Loucy (cell line): ENCODE results near the gene PCDHGA3.

ENCODE experiments used
- H2AFZ ChIP-seq: fragments of 200-600 bp; sonication (generic); 2 replicates; pipeline ENCODE4 v1.6.0; 2016; ENCODE audit warnings: antibody characterized with exemption, mild to moderate bottlenecking, low read length, moderate library complexity
- H3F3A ChIP-seq: fragments of 200-600 bp; 2 replicates; pipeline ENCODE4 v1.6.0; 2016; ENCODE audit warnings: antibody characterized with exemption, low read depth, mild to moderate bottlenecking
- H3K27me3 ChIP-seq: fragments of 200-600 bp; sonication (generic); 2 replicates; pipeline ENCODE4 v1.6.1; 2014; ENCODE audit warnings: low read length, mild to moderate bottlenecking; ENCODE audit not compliant: insufficient read depth, poor library complexity, severe bottlenecking
- H3K36me3 ChIP-seq: fragments of 200-600 bp; sonication (generic); 2 replicates; pipeline ENCODE4 v1.6.1; 2016; ENCODE audit warnings: low read length; ENCODE audit not compliant: insufficient read depth
- H3K4me1 ChIP-seq: fragments of 200-600 bp; sonication (generic); 2 replicates; pipeline ENCODE4 v1.5.1; 2014; ENCODE audit warnings: low read length, mild to moderate bottlenecking; ENCODE audit not compliant: insufficient read depth, poor library complexity, severe bottlenecking
- H3K4me2 ChIP-seq: fragments of 200-600 bp; sonication (generic); 2 replicates; pipeline ENCODE4 v1.6.0; 2014; ENCODE audit warnings: antibody characterized with exemption, low read length, low read depth, mild to moderate bottlenecking; ENCODE audit not compliant: poor library complexity, severe bottlenecking
- H3K4me3 ChIP-seq: fragments of 200-600 bp; sonication (generic); 2 replicates; pipeline ENCODE4 v1.5.1; 2014; ENCODE audit warnings: low read length, mild to moderate bottlenecking, mixed read lengths; ENCODE audit not compliant: poor library complexity, severe bottlenecking
- H3K79me2 ChIP-seq: fragments of 200-600 bp; sonication (generic); 2 replicates; pipeline ENCODE4 v1.6.1; 2014; ENCODE audit warnings: low read length; ENCODE audit not compliant: insufficient read depth
- H3K9ac ChIP-seq: fragments of 200-600 bp; sonication (generic); 2 replicates; pipeline ENCODE4 v1.6.0; 2014; ENCODE audit warnings: mild to moderate bottlenecking, low read depth, low read length, moderate library complexity; ENCODE audit not compliant: poor library complexity, severe bottlenecking
- H3K9me2 ChIP-seq: fragments of 200-600 bp; sonication (generic); replicated peaks from 2 replicates; pipeline ENCODE4 v1.6.1; 2016; ENCODE audit warnings: low read depth, low read length, mixed read lengths
- H3K9me3 ChIP-seq: fragments of 200-600 bp; sonication (generic); 2 replicates; pipeline ENCODE4 v1.6.1; 2014; ENCODE audit warnings: mild to moderate bottlenecking, antibody characterized with exemption, low read length, low read depth; ENCODE audit not compliant: insufficient read depth
- H4K20me1 ChIP-seq: fragments of 200-600 bp; sonication (generic); 2 replicates; pipeline ENCODE4 v1.6.0; 2014; ENCODE audit warnings: antibody characterized with exemption, low read length, mild to moderate bottlenecking; ENCODE audit not compliant: insufficient read depth, poor library complexity, severe bottlenecking
- EZH2phosphoT487 ChIP-seq: fragments of 200-600 bp; IDR thresholded peaks from 2 replicates; pipeline ENCODE4 v1.6.1; 2018; ENCODE audit warnings: antibody characterized with exemption, mild to moderate bottlenecking, moderate library complexity, borderline replicate concordance
- TF ChIP-seq, protein P1 (sequence below): fragments of 200-600 bp; sonication (generic); conservative IDR thresholded peaks from 2 replicates; pipeline ENCODE4 v1.5.1; 2014; ENCODE audit warnings: mild to moderate bottlenecking, antibody characterized with exemption, low read length

Gene PCDHGA3

DNA sequence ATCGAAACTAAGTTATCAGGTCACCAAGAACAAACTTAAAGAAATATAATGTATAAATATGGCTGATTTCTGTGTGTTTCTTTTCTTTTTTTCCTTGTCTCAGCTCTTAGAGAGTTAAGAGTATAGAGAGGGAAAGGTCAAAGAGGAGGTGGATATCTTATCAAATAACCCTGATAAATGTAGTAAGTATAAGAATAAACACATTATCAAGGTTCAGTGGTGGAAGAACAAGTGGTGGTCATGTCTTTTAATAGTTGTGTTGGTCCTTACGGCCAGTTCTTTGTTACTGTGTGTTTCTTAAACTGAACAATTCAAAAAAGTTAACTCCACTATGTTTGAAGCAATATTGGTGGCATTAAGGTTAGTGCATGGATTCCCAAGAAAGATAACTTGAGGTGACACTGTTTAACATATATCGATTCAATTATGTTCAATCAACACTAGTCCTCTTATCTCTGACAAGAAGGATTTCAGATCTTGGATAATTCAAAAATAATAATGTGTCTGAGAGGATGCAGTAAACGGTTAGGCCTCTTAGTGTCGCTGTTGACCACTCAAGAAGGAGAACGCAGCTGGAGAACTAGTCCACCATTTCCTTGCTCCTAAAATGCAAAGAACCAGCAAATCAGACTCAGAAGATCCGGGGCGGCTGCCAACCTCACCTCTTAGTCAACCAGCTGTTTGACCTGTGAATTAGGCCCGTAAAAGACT lies at the start of gene PCDHGA3:
TSS of gene PCDHGA3 (plus strand) at position 588 of the 711 bp plus-strand sequence. CDS start 205 bp downstream, outside the sequence.
- H2AFZ ChIP-seq = no peak within 1 kb of the TSS
- no peaks in the 10 kb centered on the region for H3K79me2 ChIP-seq
- H3K9me2 ChIP-seq = no peaks in the 10 kb centered on the region
- H3K4me2 ChIP-seq = no peak within 1 kb of the TSS
- no peak within 1 kb of the TSS for H3K9ac ChIP-seq
- H3K36me3 ChIP-seq = no peaks in the 10 kb centered on the region
- H3K9me3 ChIP-seq = no peaks in the 10 kb centered on the region
- H3K4me3 ChIP-seq = no peak within 1 kb of the TSS
- H3F3A ChIP-seq = no peaks in the 10 kb centered on the region
- H3K27me3 ChIP-seq = no peaks in the 10 kb centered on the region
- H3K4me1 ChIP-seq = no peaks in the 10 kb centered on the region
- H4K20me1 ChIP-seq = no peaks in the 10 kb centered on the region
- TF ChIP-seq, protein P1, sequence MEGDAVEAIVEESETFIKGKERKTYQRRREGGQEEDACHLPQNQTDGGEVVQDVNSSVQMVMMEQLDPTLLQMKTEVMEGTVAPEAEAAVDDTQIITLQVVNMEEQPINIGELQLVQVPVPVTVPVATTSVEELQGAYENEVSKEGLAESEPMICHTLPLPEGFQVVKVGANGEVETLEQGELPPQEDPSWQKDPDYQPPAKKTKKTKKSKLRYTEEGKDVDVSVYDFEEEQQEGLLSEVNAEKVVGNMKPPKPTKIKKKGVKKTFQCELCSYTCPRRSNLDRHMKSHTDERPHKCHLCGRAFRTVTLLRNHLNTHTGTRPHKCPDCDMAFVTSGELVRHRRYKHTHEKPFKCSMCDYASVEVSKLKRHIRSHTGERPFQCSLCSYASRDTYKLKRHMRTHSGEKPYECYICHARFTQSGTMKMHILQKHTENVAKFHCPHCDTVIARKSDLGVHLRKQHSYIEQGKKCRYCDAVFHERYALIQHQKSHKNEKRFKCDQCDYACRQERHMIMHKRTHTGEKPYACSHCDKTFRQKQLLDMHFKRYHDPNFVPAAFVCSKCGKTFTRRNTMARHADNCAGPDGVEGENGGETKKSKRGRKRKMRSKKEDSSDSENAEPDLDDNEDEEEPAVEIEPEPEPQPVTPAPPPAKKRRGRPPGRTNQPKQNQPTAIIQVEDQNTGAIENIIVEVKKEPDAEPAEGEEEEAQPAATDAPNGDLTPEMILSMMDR = peak; percentile 40; the same call in 1 of the 2 replicates
- TF ChIP-seq EZH2phosphoT487 = no peak

DNA sequence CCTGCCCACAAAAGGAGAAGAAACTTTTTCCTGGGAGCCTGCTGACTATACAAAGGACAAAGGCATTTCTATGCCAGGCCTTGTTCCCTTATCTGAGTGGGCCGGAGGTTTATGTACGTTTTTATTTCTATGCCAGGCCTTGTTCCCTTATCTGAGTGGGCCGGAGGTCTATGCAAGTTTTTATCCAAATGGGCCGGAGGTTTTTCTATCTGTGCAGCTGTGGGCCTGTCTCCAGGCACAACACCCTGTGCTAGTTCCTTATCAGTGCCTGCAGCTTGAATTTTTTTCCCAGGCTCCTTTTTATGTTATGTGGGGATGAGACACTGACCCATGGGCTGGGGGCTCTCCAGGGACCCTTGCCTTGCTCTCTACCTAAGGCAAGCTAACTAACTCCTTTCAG lies 45.3 kb upstream of the PCDHGA3 start:
- no peaks in the 10 kb centered on the region for H3F3A ChIP-seq
- TF ChIP-seq EZH2phosphoT487 = no peak
- no peaks in the 10 kb centered on the region for H3K79me2 ChIP-seq
- no peaks in the 10 kb centered on the region for H3K9me3 ChIP-seq
- H3K9ac ChIP-seq = no peak overlapping the region
- no peaks in the 10 kb centered on the region for H3K27me3 ChIP-seq
- no peak overlapping the region for H3K4me2 ChIP-seq
- H3K9me2 ChIP-seq = no peaks in the 10 kb centered on the region
- H2AFZ ChIP-seq = no peak overlapping the region
- H4K20me1 ChIP-seq = no peaks in the 10 kb centered on the region
- no peak overlapping the region for H3K4me3 ChIP-seq
- H3K36me3 ChIP-seq = no peaks in the 10 kb centered on the region
- H3K4me1 ChIP-seq = no peaks in the 10 kb centered on the region

DNA sequence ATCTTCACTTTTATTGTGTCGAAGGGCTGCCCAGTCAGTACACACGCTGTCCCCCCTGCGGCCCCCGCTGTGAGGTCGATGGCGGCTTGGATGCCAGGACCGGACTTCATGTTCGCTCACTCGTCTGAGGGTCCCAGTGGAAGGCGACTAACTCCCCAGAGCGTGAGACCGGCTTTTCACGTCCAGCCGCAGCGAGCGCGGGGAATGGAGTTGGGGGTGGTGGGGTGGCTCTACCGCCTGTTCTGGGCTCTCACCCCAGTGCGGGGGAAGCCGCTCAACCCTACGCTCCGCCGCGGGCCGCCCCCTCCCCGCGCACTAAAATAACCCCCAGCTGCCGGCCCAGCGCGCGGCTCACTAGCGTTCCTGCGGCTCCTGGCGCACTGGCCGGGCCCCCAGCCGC lies 39.9 kb upstream of the PCDHGA3 start, which contains the start of gene SLC25A2:
TSS of gene SLC25A2 (minus strand) at position 294 of the 400 bp plus-strand sequence. CDS start at position 110, 184 bp downstream.
- Histone ChIP-seq H3K9me3 (no peaks in the 10 kb centered on the region; the same call in 1 of the 2 replicates), H2AFZ (no peak within 1 kb of the TSS), H3K79me2 (no peaks in the 10 kb centered on the region), H3F3A (no peaks in the 10 kb centered on the region), H3K27me3 (no peaks in the 10 kb centered on the region), H3K36me3 (no peaks in the 10 kb centered on the region), H3K4me2 (no peak within 1 kb of the TSS), H4K20me1 (no peaks in the 10 kb centered on the region), H3K4me3 (no peak within 1 kb of the TSS), H3K9me2 (no peaks in the 10 kb centered on the region), H3K9ac (no peak within 1 kb of the TSS), H3K4me1 (no peaks in the 10 kb centered on the region)
- TF ChIP-seq EZH2phosphoT487 = no peak
- TF ChIP-seq, protein P1 = no peak

DNA sequence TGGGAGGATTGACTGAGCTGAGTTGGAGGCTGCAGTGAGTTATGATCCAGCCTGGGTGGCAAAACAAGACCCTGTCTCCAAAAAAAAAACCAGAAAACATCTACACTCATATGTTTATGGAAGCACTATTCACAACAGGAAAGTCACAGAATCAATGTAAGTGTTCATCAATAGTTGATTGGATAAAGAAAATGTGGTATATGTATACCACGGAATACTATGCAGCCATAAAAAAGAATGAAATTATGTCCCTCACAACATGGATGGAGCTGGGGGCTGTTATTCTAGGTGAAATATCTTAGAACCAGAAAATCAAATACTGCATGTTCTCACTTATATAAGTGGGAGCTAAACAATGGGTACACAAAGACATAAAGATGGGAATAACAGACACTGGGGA lies 37.0 kb upstream of the PCDHGA3 start:
- Histone ChIP-seq H3K9ac (no peak overlapping the region), H3K4me2 (no peak overlapping the region), H3K36me3 (no peaks in the 10 kb centered on the region), H3K9me3 (no peaks in the 10 kb centered on the region; the same call in 1 of the 2 replicates), H4K20me1 (no peaks in the 10 kb centered on the region), H3K9me2 (no peaks in the 10 kb centered on the region), H3K79me2 (no peaks in the 10 kb centered on the region), H3K4me3 (no peak overlapping the region), H3K4me1 (no peaks in the 10 kb centered on the region), H3K27me3 (no peaks in the 10 kb centered on the region), H2AFZ (no peak overlapping the region), H3F3A (no peaks in the 10 kb centered on the region)
- no peak for TF ChIP-seq EZH2phosphoT487
- TF ChIP-seq, protein P1 = no peak
